ENCODE results near the gene NFATC3. TPM values are rescaled to one million over a fixed set of nuclear protein-coding genes. Genes with fewer than 3 reads are reported as not detected.

Gene NFATC3
- total RNA-seq, 1 donor from 2014 or later, result 152 TPM

DNA sequence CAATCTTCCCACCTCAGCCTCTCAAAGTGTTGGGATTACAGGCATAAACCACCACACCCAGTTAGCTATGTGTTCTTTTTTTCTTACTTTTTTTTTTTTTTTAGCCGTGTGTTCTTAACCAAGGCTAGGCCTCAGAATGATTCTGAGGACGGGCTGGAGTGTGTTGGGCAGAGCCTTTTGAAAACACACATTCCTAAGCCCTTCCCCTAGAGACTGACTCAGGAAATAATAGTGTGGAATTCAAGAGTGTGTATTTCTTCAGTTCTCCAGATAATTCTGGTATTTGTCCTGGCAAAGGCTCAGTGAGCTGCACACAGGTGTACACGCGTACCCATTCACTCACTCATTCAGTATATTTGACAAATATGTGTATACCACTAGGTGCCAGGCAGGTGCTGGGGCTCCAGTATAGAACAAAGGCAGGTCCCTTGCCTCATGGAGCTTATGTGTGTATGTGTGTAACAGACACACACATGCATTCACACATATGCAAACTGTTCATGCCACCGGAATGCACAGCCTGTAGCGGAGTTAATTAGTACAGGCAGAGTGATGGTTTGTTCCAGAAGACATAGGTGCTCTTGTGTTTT is 19.4 kb upstream of the NFATC3 start:
- Mint-ChIP-seq H3K27me3 (ENCODE audit: insufficient read depth) (no peaks in the 10 kb centered on the region), H3K4me1 (ENCODE audit: low read depth) (peaks cover 86% of the 10 kb centered on the region), H3K4me3 (no peak overlapping the region), H3K36me3 (ENCODE audit: low read depth) (peaks cover 39% of the 10 kb centered on the region), H3K9me3 (no peaks in the 10 kb centered on the region), H3K27ac (peak overlapping the region; percentile 55)
- intact Hi-C loops (cut with micrococcal nuclease), result loop anchor here (2.0 kb wide), 2 partner anchors 25 to 129 kb away; partner anchors contain the start of gene PSMB10
- no peak for DNase-seq (ENCODE audit: low spot score)

DNA sequence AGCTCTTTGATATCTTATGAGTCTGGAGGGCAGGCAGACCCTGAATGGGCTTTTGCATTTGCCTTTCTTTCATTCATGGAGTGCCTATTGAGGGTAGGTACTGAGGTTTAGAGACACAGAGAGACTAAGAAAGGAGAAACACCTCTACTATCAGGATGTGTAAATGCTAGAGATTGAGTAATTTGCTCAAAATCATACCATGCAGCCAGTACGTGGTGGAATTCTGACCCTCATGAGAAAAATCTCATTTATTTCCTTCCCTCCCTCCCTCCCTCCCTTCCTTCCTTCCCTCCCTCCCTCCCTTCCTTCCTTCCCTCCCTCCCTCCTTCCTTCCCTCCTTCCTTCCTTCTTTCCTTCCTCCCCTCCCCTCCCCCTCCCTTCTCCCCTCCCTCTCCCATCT is 18.4 kb upstream of the NFATC3 start:
- intact Hi-C loops (cut with micrococcal nuclease), result no loop called here
- Mint-ChIP-seq H3K36me3 (ENCODE audit: low read depth) (peaks cover 42% of the 10 kb centered on the region), H3K4me1 (ENCODE audit: low read depth) (peaks cover 86% of the 10 kb centered on the region), H3K4me3 (no peak overlapping the region), H3K27ac (peak overlapping the region; percentile 40), H3K9me3 (no peaks in the 10 kb centered on the region), H3K27me3 (ENCODE audit: insufficient read depth) (no peaks in the 10 kb centered on the region)
- no peak for DNase-seq (ENCODE audit: low spot score)

DNA sequence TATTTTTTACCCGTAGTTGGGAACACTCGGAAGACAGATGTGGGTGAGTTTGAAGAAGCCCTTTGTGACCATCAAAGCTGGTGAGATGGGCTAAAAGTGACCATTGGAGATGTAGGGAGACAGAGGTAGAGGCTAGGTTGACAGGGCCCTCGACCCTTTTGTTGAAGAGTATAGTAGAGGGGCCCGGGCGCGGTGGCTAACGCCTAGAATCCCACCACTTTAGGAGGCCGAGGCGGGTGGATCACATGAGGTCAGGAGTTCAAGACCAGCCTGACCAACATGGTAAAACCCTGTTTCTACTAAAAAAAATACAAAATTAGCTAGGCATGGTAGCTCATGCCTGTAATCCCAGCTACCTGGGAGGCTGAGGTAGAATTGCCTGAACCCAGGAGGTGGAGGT is 16.2 kb upstream of the NFATC3 start:
- Mint-ChIP-seq H3K4me3 (no peak overlapping the region), H3K27ac (peak overlapping the region; percentile 18), H3K9me3 (no peaks in the 10 kb centered on the region), H3K4me1 (ENCODE audit: low read depth) (peaks cover 85% of the 10 kb centered on the region), H3K36me3 (ENCODE audit: low read depth) (peaks cover 43% of the 10 kb centered on the region), H3K27me3 (ENCODE audit: insufficient read depth) (no peaks in the 10 kb centered on the region)
- intact Hi-C loops (cut with micrococcal nuclease), result no loop called here
- no peak for DNase-seq (ENCODE audit: low spot score)

DNA sequence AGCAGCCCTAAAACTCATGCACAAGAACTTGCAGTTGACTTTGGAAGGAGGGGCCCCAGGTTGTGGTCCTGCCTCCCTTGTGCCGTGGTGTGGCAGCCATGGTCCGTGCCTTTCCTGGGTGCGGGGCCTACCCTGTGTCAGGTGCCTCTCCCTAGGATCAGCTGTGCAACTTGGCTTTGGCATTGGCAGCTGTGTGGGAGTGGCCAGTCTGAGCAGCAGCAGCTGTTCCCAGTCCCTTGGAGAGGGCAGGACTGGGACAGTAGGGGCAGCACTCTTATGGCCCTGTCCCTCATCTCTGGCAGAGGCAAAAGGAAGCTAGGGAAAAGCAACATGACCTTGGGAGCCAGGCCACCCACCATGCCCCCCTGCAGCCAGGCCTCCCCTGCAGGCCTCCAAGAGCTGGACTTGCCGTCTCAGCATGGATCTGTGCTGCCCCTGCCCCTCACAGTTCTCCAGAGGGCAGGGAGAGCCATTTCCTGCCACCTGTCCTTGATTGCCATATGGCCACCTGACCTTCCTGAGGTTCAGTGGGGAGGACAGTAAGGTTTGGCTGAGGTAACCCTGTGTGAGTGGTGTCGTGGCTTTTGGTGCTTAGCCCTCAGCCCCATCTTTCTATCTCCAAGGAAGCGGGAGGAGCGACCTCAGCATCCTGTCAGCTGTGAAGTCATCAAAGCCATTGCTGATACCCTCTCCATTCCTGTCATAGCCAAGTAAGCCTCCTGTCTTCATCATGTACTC is 15.5 kb upstream of the NFATC3 start:
- peaks cover 45% of the 10 kb centered on the region for H3K36me3 Mint-ChIP-seq (ENCODE audit: low read depth)
- peak; percentile 56 for DNase-seq (ENCODE audit: low spot score)
- no peaks in the 10 kb centered on the region for H3K27me3 Mint-ChIP-seq (ENCODE audit: insufficient read depth)
- H3K4me1 Mint-ChIP-seq (ENCODE audit: low read depth), result peaks cover 85% of the 10 kb centered on the region
- H3K4me3 Mint-ChIP-seq, result peak overlapping the region; percentile 71
- intact Hi-C loops (cut with micrococcal nuclease), result loop anchor here (2.0 kb wide), 1 partner anchor 15 kb away; the partner anchor contains the start of gene NFATC3
- H3K27ac Mint-ChIP-seq, result peak overlapping the region; percentile 97
- no peaks in the 10 kb centered on the region for H3K9me3 Mint-ChIP-seq

DNA sequence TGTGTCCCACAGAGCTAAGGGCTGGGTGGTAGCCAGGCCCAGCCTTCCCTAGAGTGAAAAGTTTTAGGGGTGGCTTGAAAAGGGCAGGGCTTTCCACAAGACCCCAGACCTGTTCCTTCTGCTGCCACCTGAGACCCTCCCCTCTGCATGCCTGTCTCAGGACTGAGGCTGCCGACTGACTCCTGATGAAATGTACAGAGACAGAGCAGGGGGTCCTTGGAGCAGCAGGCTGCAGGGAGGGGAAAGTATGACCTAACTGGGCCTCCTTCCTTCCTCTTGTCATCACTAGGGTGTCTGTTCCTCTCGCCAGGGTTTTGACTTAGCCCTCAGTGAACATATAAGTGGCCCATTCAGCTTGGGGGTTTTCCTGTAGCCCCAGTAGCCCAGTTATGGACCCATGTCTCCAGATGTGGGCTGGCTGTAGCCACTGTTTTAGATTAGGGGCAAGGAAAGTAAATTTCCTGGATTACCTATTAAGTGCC is 14.9 kb upstream of the NFATC3 start:
- H3K27me3 Mint-ChIP-seq (ENCODE audit: insufficient read depth), result no peaks in the 10 kb centered on the region
- intact Hi-C loops (cut with micrococcal nuclease), result loop anchor here (2.0 kb wide), 1 partner anchor 15 kb away; the partner anchor contains the start of gene NFATC3
- H3K9me3 Mint-ChIP-seq, result no peaks in the 10 kb centered on the region
- H3K27ac Mint-ChIP-seq, result peak overlapping the region; percentile 97
- H3K36me3 Mint-ChIP-seq (ENCODE audit: low read depth), result peaks cover 49% of the 10 kb centered on the region
- H3K4me3 Mint-ChIP-seq, result peak overlapping the region; percentile 71
- no peak for DNase-seq (ENCODE audit: low spot score)
- H3K4me1 Mint-ChIP-seq (ENCODE audit: low read depth), result peaks cover 85% of the 10 kb centered on the region

DNA sequence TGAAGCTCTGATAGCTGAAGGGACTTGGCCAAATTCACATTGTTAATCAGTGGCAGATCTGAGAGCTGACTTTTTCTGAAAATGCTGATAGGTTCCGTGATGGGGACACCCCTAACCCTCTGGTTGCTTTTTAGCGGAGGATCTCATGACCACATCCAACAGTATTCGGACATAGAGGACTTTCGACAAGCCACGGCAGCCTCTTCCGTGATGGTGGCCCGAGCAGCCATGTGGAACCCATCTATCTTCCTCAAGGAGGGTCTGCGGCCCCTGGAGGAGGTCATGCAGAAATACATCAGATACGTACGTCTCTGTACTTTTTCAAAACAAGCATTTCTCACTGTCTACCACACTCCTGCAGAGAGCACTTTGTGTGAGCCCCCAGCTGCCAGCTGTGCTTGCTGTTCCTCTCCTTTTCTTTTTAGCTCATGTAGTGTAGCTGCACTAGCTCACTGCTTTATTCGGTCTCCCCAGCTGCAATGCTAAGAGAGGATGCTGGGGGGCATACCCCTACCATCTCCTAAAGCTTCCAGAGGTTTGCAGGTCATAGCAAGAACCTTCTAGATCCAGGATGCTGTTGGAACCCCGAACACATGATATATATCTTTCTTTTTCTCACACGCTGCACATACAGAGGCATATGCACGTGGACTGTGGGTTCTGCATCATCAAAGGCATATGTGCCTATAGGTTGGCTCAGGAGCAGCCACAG is 14.2 kb upstream of the NFATC3 start:
- Mint-ChIP-seq H3K36me3 (ENCODE audit: low read depth) (peaks cover 53% of the 10 kb centered on the region), H3K4me1 (ENCODE audit: low read depth) (peaks cover 86% of the 10 kb centered on the region), H3K27ac (peak overlapping the region; percentile 97), H3K27me3 (ENCODE audit: insufficient read depth) (no peaks in the 10 kb centered on the region), H3K9me3 (no peaks in the 10 kb centered on the region), H3K4me3 (peak overlapping the region; percentile 71)
- DNase-seq (ENCODE audit: low spot score), result no peak
- intact Hi-C loops (cut with micrococcal nuclease), result loop anchor here (2.0 kb wide), 1 partner anchor 14 kb away; the partner anchor contains the start of gene NFATC3

DNA sequence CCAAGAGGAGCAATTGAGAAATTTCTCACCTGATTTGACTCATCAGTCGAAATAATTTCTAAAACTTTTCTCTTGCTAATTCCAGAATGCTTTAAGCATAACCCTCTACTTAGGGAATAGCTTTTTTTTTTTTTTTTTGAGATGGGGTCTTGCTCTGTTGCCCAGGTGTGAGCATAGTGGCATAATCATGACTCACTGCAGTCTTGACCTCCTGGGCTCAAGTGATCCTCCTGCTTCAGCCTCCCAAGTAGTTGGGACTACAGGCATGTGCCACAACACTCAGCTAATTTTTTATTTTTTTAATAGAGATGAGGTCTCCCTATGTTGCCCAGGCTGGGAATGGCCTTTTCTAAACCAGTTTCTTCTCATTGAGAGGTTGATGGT is 13.7 kb upstream of the NFATC3 start:
- H3K9me3 Mint-ChIP-seq, result no peaks in the 10 kb centered on the region
- intact Hi-C loops (cut with micrococcal nuclease), result loop anchor here (2.0 kb wide), 1 partner anchor 13 kb away; the partner anchor contains the start of gene NFATC3
- H3K4me3 Mint-ChIP-seq, result peak overlapping the region; percentile 71
- H3K4me1 Mint-ChIP-seq (ENCODE audit: low read depth), result peaks cover 86% of the 10 kb centered on the region
- peaks cover 58% of the 10 kb centered on the region for H3K36me3 Mint-ChIP-seq (ENCODE audit: low read depth)
- H3K27ac Mint-ChIP-seq, result peak overlapping the region; percentile 97
- H3K27me3 Mint-ChIP-seq (ENCODE audit: insufficient read depth), result no peaks in the 10 kb centered on the region
- no peak for DNase-seq (ENCODE audit: low spot score)

DNA sequence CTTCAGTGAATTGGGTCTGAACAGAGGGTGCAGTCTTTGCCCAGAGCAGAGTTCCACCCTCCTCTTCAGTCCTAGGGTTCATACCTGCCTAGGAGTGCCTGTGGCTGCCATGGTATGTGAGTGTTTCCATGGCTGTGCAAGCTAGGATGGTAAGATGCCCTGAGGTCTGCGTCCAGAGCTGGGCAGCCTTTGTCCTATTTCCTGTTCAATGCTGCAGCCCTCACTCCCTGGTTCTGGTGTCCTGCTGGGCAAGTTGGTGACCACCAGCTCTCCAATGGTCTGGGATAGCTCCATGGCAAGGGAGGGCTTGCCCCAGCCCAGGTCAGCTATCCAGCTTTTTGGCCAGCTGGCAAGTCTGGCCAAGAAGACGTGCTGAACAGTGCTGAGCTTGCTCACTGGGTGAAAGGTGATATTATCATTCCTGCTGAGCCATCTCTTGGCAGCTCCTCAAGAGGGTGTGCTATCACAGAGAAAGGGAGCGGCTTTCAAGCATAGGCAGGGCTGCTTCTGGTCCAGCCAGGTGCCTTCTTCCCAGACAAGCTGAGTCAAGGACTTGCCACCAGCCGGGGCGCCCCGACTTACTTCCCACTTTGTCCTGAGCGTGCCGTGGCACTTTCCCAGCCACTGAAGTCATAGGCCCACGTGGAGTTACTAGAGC is 13.0 kb upstream of the NFATC3 start:
- peaks cover 60% of the 10 kb centered on the region for H3K36me3 Mint-ChIP-seq (ENCODE audit: low read depth)
- DNase-seq (ENCODE audit: low spot score), result no peak
- peaks cover 86% of the 10 kb centered on the region for H3K4me1 Mint-ChIP-seq (ENCODE audit: low read depth)
- intact Hi-C loops (cut with micrococcal nuclease), result no loop called here
- no peak overlapping the region for H3K4me3 Mint-ChIP-seq
- H3K9me3 Mint-ChIP-seq, result no peaks in the 10 kb centered on the region
- peak overlapping the region; percentile 58 for H3K27ac Mint-ChIP-seq
- H3K27me3 Mint-ChIP-seq (ENCODE audit: insufficient read depth), result no peaks in the 10 kb centered on the region

DNA sequence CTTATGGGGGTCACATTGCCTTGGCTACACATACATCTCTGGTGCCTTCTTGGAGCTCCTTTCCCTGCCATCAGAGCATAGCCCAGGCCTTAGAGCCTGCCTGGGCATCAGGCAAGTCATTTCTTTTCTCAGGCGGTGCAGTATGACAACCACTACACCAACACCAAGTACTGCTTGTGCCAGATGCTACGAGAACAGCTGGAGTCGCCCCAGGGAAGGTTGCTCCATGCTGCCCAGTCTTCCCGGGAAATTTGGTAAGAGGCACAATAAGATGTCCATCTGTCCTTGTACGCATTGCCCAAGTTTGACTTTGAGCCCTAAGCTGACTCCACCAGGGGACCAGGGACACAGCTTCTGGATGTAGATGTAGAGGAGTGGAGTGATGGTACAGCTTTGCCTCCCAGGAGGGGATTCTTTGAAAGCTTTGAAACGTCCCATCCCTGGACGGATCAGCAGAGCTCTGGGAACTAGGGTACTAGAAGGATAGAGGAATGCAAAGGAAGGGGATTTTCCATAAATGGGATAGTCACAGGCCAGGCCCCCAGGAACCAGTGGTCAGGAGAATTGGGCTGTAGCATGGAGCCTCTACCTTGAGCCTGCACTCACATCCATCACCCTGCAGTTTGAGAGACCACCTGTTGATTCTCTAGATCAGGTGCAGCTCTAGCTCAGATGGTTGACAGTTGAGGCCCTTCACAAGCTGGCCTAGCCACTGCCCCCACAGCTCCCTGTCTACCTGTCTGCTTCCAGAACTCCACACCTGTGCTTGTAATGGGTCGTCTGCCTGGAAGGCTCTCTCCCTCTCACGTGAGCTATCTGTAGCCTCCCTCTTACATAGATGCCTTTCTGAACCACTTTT is 11.0 kb upstream of the NFATC3 start:
- DNase-seq (ENCODE audit: low spot score), result no peak
- Mint-ChIP-seq H3K4me3 (peak overlapping the region; percentile 71), H3K9me3 (no peaks in the 10 kb centered on the region), H3K36me3 (ENCODE audit: low read depth) (peaks cover 68% of the 10 kb centered on the region), H3K27me3 (ENCODE audit: insufficient read depth) (no peaks in the 10 kb centered on the region), H3K4me1 (ENCODE audit: low read depth) (peaks cover 86% of the 10 kb centered on the region), H3K27ac (peak overlapping the region; percentile 88)
- intact Hi-C loops (cut with micrococcal nuclease), result no loop called here

DNA sequence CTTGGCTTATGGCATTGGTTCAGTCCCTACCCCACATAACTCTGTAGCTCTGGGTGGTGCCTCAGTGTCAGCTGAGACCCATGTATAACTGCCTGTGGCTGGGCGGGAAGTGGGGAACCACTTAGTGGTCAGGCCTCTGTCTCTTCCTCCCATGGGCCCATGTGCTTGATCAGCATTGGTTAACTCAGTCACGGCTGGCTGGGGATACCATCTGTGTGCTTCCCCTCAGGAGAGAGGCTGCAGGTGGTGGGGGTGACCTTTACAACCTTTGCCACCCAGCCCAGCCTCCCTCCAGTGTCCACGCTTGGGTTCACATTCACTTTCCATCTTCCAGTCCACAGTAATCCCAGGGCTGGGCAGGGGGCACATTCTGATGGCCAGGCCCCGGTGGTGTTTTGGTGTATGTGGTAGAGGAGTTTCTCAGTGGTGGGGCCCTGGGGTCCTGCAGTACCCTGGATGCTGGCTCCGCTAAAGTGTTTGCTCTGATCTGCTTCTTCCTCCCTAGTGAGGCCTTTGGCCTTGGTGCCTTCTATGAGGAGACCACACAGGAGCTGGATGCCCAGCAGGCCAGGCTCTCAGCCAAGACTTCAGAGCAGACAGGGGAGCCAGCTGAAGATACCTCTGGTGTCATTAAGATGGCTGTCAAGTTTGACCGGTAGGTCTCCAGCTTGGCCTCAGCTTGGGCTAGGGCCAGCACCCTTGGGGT is 10.2 kb upstream of the NFATC3 start:
- DNase-seq (ENCODE audit: low spot score), result peak; percentile 80
- Mint-ChIP-seq H3K9me3 (no peaks in the 10 kb centered on the region), H3K27ac (peak overlapping the region; percentile 88), H3K27me3 (ENCODE audit: insufficient read depth) (peaks cover 2% of the 10 kb centered on the region), H3K4me3 (peak overlapping the region; percentile 71), H3K4me1 (ENCODE audit: low read depth) (peaks cover 86% of the 10 kb centered on the region), H3K36me3 (ENCODE audit: low read depth) (peaks cover 65% of the 10 kb centered on the region)
- intact Hi-C loops (cut with micrococcal nuclease), result no loop called here

DNA sequence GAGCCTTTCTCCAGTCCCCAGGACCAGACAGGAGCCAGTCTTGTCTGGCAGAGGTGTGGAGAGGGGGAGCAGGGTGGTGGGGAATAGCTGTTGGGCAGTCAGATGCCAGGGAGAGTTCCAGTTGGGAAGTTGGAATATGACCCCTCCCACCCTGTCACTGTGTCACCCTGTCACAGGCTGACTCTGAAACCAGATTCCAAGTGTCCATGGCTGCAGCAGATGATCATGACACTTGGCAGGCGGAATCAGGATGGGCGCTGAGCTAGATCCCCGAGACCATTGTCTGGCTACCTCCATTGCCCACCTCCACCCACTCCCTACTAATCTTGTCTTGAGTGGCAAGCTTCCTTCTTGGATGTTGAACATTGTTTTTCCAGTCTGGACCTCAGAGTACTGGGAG is 9.2 kb upstream of the NFATC3 start:
- H3K9me3 Mint-ChIP-seq, result no peaks in the 10 kb centered on the region
- intact Hi-C loops (cut with micrococcal nuclease), result no loop called here
- no peak overlapping the region for H3K4me3 Mint-ChIP-seq
- H3K27me3 Mint-ChIP-seq (ENCODE audit: insufficient read depth), result peaks cover 2% of the 10 kb centered on the region
- DNase-seq (ENCODE audit: low spot score), result no peak
- H3K36me3 Mint-ChIP-seq (ENCODE audit: low read depth), result peaks cover 57% of the 10 kb centered on the region
- peak overlapping the region; percentile 88 for H3K27ac Mint-ChIP-seq
- H3K4me1 Mint-ChIP-seq (ENCODE audit: low read depth), result peaks cover 85% of the 10 kb centered on the region
